PC-3 (cell line): Measurements from ENCODE around the gene NLN. TPM values are rescaled to one million over a fixed set of nuclear protein-coding genes. Genes with fewer than 3 reads are reported as not detected.
"Not testable (repeated sequence)": the region's sequence is repeated elsewhere in the genome, so short reads cannot be mapped to it uniquely, and the experiment has no call there.

Experiments
- ATAC-seq: fragments of 200-7000 bp; cut with Tn5 transposase; 2 replicates; pipeline ENCODE4 v1.9.1; 2020; ENCODE audit warnings: mild to moderate bottlenecking, moderate library complexity
- BruUV-seq: library from RNA; stranded (reverse); fragments of 400-500 nt; replicated peaks from 2 replicates; lab custom pipeline; 2021; lab: Mats Ljungman, UMichigan
- CTCF ChIA-PET: fragments of 300-600 bp; sonication (Branson Sonifier 250); formaldehyde crosslinking; loops from one replicate; lab custom pipeline; 2022; ENCODE audit warnings: antibody characterized with exemption; lab: Charles Lee
- POLR2A ChIA-PET: fragments of 300-600 bp; sonication (Branson Sonifier 250); formaldehyde crosslinking; loops from one replicate; lab custom pipeline; 2022; ENCODE audit warnings: antibody characterized with exemption; ENCODE audit not compliant: unreplicated experiment; lab: Charles Lee
- DNase-seq: peaks from one replicate; pipeline ENCODE4 v3.0.0-alpha.2; 2015
- H2AFZ ChIP-seq: fragments of 300-600 bp; sonication (generic); 2 replicates; pipeline ENCODE4 v1.6.0; 2016; ENCODE audit warnings: antibody characterized with exemption, low read length
- H3F3A ChIP-seq: fragments of 300-600 bp; sonication (generic); one replicate; pipeline ENCODE4 v1.6.0; 2017; ENCODE audit warnings: antibody characterized with exemption, low read length, control low read depth, mild to moderate bottlenecking; ENCODE audit not compliant: unreplicated experiment
- H3K27ac ChIP-seq: fragments of 300-600 bp; sonication (generic); 2 replicates; pipeline ENCODE4 v1.5.1; 2016; ENCODE audit warnings: mild to moderate bottlenecking, low read length
- H3K27me3 ChIP-seq: fragments of 300-600 bp; sonication (generic); 2 replicates; pipeline ENCODE4 v1.6.1; 2016; ENCODE audit warnings: low read length, mixed read lengths
- H3K36me3 ChIP-seq: fragments of 300-600 bp; sonication (generic); 2 replicates; pipeline ENCODE4 v1.6.1; 2016; ENCODE audit warnings: low read depth, mixed run types, low read length, mixed read lengths
- H3K4me1 ChIP-seq: fragments of 300-600 bp; sonication (generic); 2 replicates; pipeline ENCODE4 v1.5.1; 2016; ENCODE audit warnings: low read length; ENCODE audit not compliant: insufficient read depth
- H3K4me2 ChIP-seq: fragments of 300-600 bp; sonication (generic); 2 replicates; pipeline ENCODE4 v1.6.0; 2016; ENCODE audit warnings: low read length
- H3K4me3 ChIP-seq: fragments of 300-600 bp; sonication (generic); 2 replicates; pipeline ENCODE4 v1.5.1; 2016; ENCODE audit warnings: mild to moderate bottlenecking, low read length, mixed read lengths
- H3K79me2 ChIP-seq: fragments of 300-600 bp; sonication (generic); 2 replicates; pipeline ENCODE4 v1.6.1; 2017; ENCODE audit warnings: low read length, mixed read lengths
- H3K9ac ChIP-seq: fragments of 300-600 bp; sonication (generic); 2 replicates; pipeline ENCODE4 v1.6.0; 2016; ENCODE audit warnings: mild to moderate bottlenecking, low read length
- H3K9me2 ChIP-seq: fragments of 300-600 bp; sonication (generic); replicated peaks from 2 replicates; pipeline ENCODE4 v1.6.1; 2016; ENCODE audit warnings: mixed run types, low read length, mixed read lengths
- H3K9me3 ChIP-seq: fragments of 300-600 bp; sonication (generic); 2 replicates; pipeline ENCODE4 v1.6.1; 2016; ENCODE audit warnings: low read length, mixed read lengths
- H4K20me1 ChIP-seq: fragments of 300-600 bp; sonication (generic); 2 replicates; pipeline ENCODE4 v1.6.1; 2016; ENCODE audit warnings: low read length, mixed read lengths
- EZH2 ChIP-seq: fragments of 300-600 bp; sonication (generic); IDR thresholded peaks from one replicate; pipeline ENCODE4 v1.6.1; 2017; ENCODE audit warnings: antibody characterized with exemption, mild to moderate bottlenecking, low read length; ENCODE audit not compliant: unreplicated experiment
- EZH2phosphoT487 ChIP-seq: fragments of 300-600 bp; sonication (generic); IDR thresholded peaks from 2 replicates; pipeline ENCODE4 v1.6.1; 2018; ENCODE audit warnings: mild to moderate bottlenecking, antibody characterized with exemption, low read length, borderline replicate concordance
- intact Hi-C: fragments of 100-400 bp; cut with micrococcal nuclease; formaldehyde crosslinking; loops from 2 replicates; pipeline ENCODE4 v1.9.0; 2023
- total RNA-seq: library from RNA; depleted of rRNA; stranded (reverse); fragments of >200 nt; gene quantifications from 2 replicates; pipeline ENCODE4 v1.2.3, GENCODE V29; 2014
- TF ChIP-seq, protein P1 (sequence below): fragments of 300-600 bp; sonication (generic); conservative IDR thresholded peaks from 2 replicates; pipeline ENCODE4 v1.5.1; 2017; ENCODE audit warnings: antibody characterized with exemption, low read depth, mild to moderate bottlenecking, low read length

The NLN gene
- total RNA-seq, 1 experiment from 2014 or later: 13.6 TPM

- DNase-seq (no peak), ATAC-seq (no peak)
- TF ChIP-seq EZH2phosphoT487: no peak
- TF ChIP-seq, protein P1, sequence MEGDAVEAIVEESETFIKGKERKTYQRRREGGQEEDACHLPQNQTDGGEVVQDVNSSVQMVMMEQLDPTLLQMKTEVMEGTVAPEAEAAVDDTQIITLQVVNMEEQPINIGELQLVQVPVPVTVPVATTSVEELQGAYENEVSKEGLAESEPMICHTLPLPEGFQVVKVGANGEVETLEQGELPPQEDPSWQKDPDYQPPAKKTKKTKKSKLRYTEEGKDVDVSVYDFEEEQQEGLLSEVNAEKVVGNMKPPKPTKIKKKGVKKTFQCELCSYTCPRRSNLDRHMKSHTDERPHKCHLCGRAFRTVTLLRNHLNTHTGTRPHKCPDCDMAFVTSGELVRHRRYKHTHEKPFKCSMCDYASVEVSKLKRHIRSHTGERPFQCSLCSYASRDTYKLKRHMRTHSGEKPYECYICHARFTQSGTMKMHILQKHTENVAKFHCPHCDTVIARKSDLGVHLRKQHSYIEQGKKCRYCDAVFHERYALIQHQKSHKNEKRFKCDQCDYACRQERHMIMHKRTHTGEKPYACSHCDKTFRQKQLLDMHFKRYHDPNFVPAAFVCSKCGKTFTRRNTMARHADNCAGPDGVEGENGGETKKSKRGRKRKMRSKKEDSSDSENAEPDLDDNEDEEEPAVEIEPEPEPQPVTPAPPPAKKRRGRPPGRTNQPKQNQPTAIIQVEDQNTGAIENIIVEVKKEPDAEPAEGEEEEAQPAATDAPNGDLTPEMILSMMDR: no peak
- TF ChIP-seq EZH2: no peak
- Histone ChIP-seq H3F3A (no peaks in the 10 kb centered on the region), H3K27ac (no peak overlapping the region), H3K4me2 (no peak overlapping the region), H3K9ac (no peak overlapping the region), H3K4me3 (no peak overlapping the region), H3K79me2 (no peaks in the 10 kb centered on the region), H3K9me3 (no peaks in the 10 kb centered on the region), H4K20me1 (no peaks in the 10 kb centered on the region), H3K9me2 (no peaks in the 10 kb centered on the region), H2AFZ (no peak overlapping the region), H3K36me3 (no peaks in the 10 kb centered on the region), H3K27me3 (no peaks in the 10 kb centered on the region), H3K4me1 (peaks cover 5% of the 10 kb centered on the region; the same call in 1 of the 2 replicates)
- BruUV-seq: no TSS peak
- intact Hi-C loops: no loop called here
- POLR2A ChIA-PET: no interaction called here
- CTCF ChIA-PET: no interaction called here
Observed at GRCh38 chr5:65835191-65835590, 113.2 kb downstream of the NLN start.

GRCh38 chr5:65837139-65837538, 115.1 kb downstream of the NLN start:
- intact Hi-C loops: no loop called here
- Histone ChIP-seq H3K36me3 (no peaks in the 10 kb centered on the region), H3K4me2 (no peak overlapping the region), H2AFZ (no peak overlapping the region), H3K27me3 (no peaks in the 10 kb centered on the region), H4K20me1 (no peaks in the 10 kb centered on the region), H3K9me2 (no peaks in the 10 kb centered on the region), H3K4me1 (peaks cover 12% of the 10 kb centered on the region), H3F3A (no peaks in the 10 kb centered on the region), H3K4me3 (no peak overlapping the region), H3K27ac (peak overlapping the region; percentile 11; the same call in 1 of the 2 replicates), H3K9me3 (no peaks in the 10 kb centered on the region), H3K79me2 (no peaks in the 10 kb centered on the region), H3K9ac (no peak overlapping the region)
- TF ChIP-seq EZH2phosphoT487 (no peak), EZH2 (no peak)
- TF ChIP-seq, protein P1: no peak
- ChIA-PET CTCF (no interaction called here), POLR2A (interaction anchor here (0.6 kb wide), 1 partner anchor 25 kb away, joined by 29 read pairs; no protein-coding TSS in a partner anchor)
- DNase-seq: peak; percentile 38
- no TSS peak for BruUV-seq
- no peak; the same call in 1 of the 2 replicates for ATAC-seq

DNA sequence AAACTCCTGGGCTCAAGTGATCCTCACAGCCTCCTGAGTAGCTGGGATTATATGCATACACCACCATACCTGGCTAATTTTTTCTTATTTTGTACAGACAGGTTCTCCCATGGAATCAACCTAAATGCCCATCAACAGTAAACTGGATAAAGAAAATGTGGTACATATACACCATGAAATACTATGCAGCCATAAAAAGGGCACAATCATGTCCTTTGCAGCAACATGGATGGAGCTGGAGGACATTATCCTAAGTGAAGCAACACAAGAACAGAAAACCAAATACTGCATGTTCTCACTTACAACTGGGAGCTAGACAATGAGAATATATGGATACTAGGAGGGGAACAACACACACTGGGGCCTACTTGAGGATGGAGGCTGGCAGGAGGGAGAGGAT, 117.2 kb downstream of the NLN start:
- ATAC-seq, H2AFZ ChIP-seq, POLR2A ChIA-PET, H3K36me3 ChIP-seq, H3K27me3 ChIP-seq, intact Hi-C loops, CTCF ChIA-PET, DNase-seq, H3K9me3 ChIP-seq, H3K4me2 ChIP-seq, H3K9me2 ChIP-seq, H3F3A ChIP-seq, H4K20me1 ChIP-seq, H3K4me3 ChIP-seq, H3K79me2 ChIP-seq, BruUV-seq, H3K9ac ChIP-seq: not testable (repeated sequence)
- Histone ChIP-seq H3K27ac (peak overlapping the region; percentile 82; the same call in 1 of the 2 replicates), H3K4me1 (peaks cover 12% of the 10 kb centered on the region)
